ENCODE results near the gene MICA.

DNA sequence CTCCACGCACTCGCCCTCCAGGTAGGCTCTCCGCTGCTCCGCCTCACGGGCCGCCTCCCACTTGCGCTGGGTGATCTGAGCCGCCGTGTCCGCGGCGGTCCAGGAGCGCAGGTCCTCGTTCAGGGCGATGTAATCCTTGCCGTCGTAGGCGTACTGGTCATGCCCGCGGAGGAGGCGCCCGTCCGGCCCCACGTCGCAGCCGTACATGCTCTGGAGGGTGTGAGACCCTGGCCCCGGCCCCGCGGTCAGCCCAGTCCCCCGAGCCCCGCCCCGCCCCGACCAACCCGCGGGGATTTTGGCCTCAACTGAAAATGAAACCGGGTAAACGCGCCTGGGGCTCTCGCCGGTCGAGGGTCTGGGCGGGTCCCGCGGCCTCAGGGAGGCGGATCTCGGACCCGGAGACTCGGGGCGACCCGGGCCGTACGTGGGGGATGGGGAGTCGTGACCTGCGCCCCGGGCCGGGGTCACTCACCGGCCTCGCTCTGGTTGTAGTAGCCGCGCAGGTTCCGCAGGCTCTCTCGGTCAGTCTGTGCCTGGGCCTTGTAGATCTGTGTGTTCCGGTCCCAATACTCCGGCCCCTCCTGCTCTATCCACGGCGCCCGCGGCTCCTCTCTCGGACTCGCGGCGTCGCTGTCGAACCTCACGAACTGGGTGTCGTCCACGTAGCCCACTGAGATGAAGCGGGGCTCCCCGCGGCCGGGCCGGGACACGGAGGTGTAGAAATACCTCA, 47.0 kb upstream of the MICA start:
- TF ChIP-seq, protein P1, sequence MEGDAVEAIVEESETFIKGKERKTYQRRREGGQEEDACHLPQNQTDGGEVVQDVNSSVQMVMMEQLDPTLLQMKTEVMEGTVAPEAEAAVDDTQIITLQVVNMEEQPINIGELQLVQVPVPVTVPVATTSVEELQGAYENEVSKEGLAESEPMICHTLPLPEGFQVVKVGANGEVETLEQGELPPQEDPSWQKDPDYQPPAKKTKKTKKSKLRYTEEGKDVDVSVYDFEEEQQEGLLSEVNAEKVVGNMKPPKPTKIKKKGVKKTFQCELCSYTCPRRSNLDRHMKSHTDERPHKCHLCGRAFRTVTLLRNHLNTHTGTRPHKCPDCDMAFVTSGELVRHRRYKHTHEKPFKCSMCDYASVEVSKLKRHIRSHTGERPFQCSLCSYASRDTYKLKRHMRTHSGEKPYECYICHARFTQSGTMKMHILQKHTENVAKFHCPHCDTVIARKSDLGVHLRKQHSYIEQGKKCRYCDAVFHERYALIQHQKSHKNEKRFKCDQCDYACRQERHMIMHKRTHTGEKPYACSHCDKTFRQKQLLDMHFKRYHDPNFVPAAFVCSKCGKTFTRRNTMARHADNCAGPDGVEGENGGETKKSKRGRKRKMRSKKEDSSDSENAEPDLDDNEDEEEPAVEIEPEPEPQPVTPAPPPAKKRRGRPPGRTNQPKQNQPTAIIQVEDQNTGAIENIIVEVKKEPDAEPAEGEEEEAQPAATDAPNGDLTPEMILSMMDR (IDR thresholded peaks at IDR 0.05), result no peak
- TF ChIP-seq POLR2A (IDR thresholded peaks at IDR 0.05), result no peak
- no peak for TF ChIP-seq POLR2AphosphoS5 (IDR thresholded peaks at IDR 0.05)
- TF ChIP-seq EP300 (IDR thresholded peaks at IDR 0.05), result no peak

All from suprapubic skin (tissue), 4 donors.